ENCODE measurements around the gene ERC1. TPM values are rescaled to one million over a fixed set of nuclear protein-coding genes. Genes with fewer than 3 reads are reported as not detected.
A peak's percentile ranks its signal among the peaks of the same experiment; 100 is the strongest.
"Not testable (repeated sequence)": the region's sequence is repeated elsewhere in the genome, so short reads cannot be mapped to it uniquely, and the experiment has no call there.

Gene ERC1
- total RNA-seq, 1 donor: 17.2 TPM

GRCh38 chr12:1310653-1311052 lies 319.6 kb downstream of the ERC1 start:
- DNase-seq (ENCODE audit: low read depth in 2 of 3, low spot score in 2 of 3): no peak

- no peak for DNase-seq (ENCODE audit: low read depth in 2 of 3, low spot score in 2 of 3)
Observed at GRCh38 chr12:1311145-1311544, 320.1 kb downstream of the ERC1 start.

- no peak for DNase-seq (ENCODE audit: low read depth in 2 of 3, low spot score in 2 of 3)
Observed at GRCh38 chr12:1313906-1314305, 322.9 kb downstream of the ERC1 start.

GRCh38 chr12:1314523-1314922 lies 323.5 kb downstream of the ERC1 start:
- DNase-seq (ENCODE audit: low read depth in 2 of 3, low spot score in 2 of 3): no peak

- not testable (repeated sequence) for DNase-seq (ENCODE audit: low read depth in 2 of 3, low spot score in 2 of 3)
Observed at GRCh38 chr12:1316991-1317390, 326.0 kb downstream of the ERC1 start.

GRCh38 chr12:1318327-1319031 lies 327.5 kb downstream of the ERC1 start:
- no peak for DNase-seq (ENCODE audit: low read depth in 2 of 3, low spot score in 2 of 3)

- no peak for DNase-seq (ENCODE audit: low read depth in 2 of 3, low spot score in 2 of 3)
Observed at GRCh38 chr12:1319212-1319611, 328.2 kb downstream of the ERC1 start.

GRCh38 chr12:1320021-1320420 lies 329.0 kb downstream of the ERC1 start:
- no peak for DNase-seq (ENCODE audit: low read depth in 2 of 3, low spot score in 2 of 3)

GRCh38 chr12:1322821-1323220 lies 331.8 kb downstream of the ERC1 start:
- no peak for DNase-seq (ENCODE audit: low read depth in 2 of 3, low spot score in 2 of 3)

- no peak for DNase-seq (ENCODE audit: low read depth in 2 of 3, low spot score in 2 of 3)
Observed at GRCh38 chr12:1324099-1324498, 333.1 kb downstream of the ERC1 start.

GRCh38 chr12:1324910-1325309 lies 333.9 kb downstream of the ERC1 start:
- DNase-seq (ENCODE audit: low read depth in 2 of 3, low spot score in 2 of 3): peak in 2 of 3 donors; percentile 31 to 61

GRCh38 chr12:1325666-1326065 lies 334.6 kb downstream of the ERC1 start:
- no peak for DNase-seq (ENCODE audit: low read depth in 2 of 3, low spot score in 2 of 3)

- no peak for DNase-seq (ENCODE audit: low read depth in 2 of 3, low spot score in 2 of 3)
Observed at GRCh38 chr12:1326258-1326657, 335.2 kb downstream of the ERC1 start.

- no peak for DNase-seq (ENCODE audit: low read depth in 2 of 3, low spot score in 2 of 3)
Observed at GRCh38 chr12:1328391-1328790, 337.4 kb downstream of the ERC1 start.

GRCh38 chr12:1329784-1330476 lies 338.9 kb downstream of the ERC1 start:
- DNase-seq (ENCODE audit: low read depth in 2 of 3, low spot score in 2 of 3): no peak

- no peak for DNase-seq (ENCODE audit: low read depth in 2 of 3, low spot score in 2 of 3)
Observed at GRCh38 chr12:1330477-1330827, 339.4 kb downstream of the ERC1 start.

- DNase-seq (ENCODE audit: low read depth in 2 of 3, low spot score in 2 of 3): no peak
Observed at GRCh38 chr12:1332327-1332726, 341.3 kb downstream of the ERC1 start.

GRCh38 chr12:1338483-1339177 lies 347.6 kb downstream of the ERC1 start:
- no peak for DNase-seq (ENCODE audit: low read depth in 2 of 3, low spot score in 2 of 3)

- not testable (repeated sequence) for DNase-seq (ENCODE audit: low read depth in 2 of 3, low spot score in 2 of 3)
Observed at GRCh38 chr12:1339178-1339541, 348.1 kb downstream of the ERC1 start.

- no peak for DNase-seq (ENCODE audit: low read depth in 2 of 3, low spot score in 2 of 3)
Observed at GRCh38 chr12:1339618-1340319, 348.7 kb downstream of the ERC1 start.

- DNase-seq (ENCODE audit: low read depth in 2 of 3, low spot score in 2 of 3): not testable (repeated sequence)
Observed at GRCh38 chr12:1341270-1341669, 350.2 kb downstream of the ERC1 start.
